H9 (cell line): ENCODE data around the gene PDGFRB. TPM values are rescaled to one million over a fixed set of nuclear protein-coding genes. Genes with fewer than 3 reads are reported as not detected.

Experiments used
- DNase-seq: peaks from one replicate; pipeline ENCODE4 v3.0.0-alpha.2; 2017
- H2AFZ ChIP-seq: one replicate; pipeline ENCODE4 v1.6.1; 2013; ENCODE audit warnings: mild to moderate bottlenecking, low read length, control low read depth, moderate library complexity
- H2AK5ac ChIP-seq: 2 replicates; pipeline ENCODE4 v1.6.1; 2013; ENCODE audit warnings: low read length, control low read depth, mixed read lengths; ENCODE audit not compliant: insufficient read length
- H2BK120ac ChIP-seq: one replicate; pipeline ENCODE4 v1.6.1; 2013; ENCODE audit warnings: low read depth, mild to moderate bottlenecking, low read length, control low read depth, inconsistent platforms; ENCODE audit not compliant: poor library complexity, severe bottlenecking
- H2BK12ac ChIP-seq: 2 replicates; pipeline ENCODE4 v1.6.1; 2013; ENCODE audit warnings: low read length, control low read depth, mixed read lengths, low read depth; ENCODE audit not compliant: insufficient read length
- H2BK15ac ChIP-seq: 2 replicates; pipeline ENCODE4 v1.6.1; 2013; ENCODE audit warnings: low read depth, low read length, control low read depth
- H2BK20ac ChIP-seq: one replicate; pipeline ENCODE4 v1.6.1; 2013; ENCODE audit warnings: low read depth, mild to moderate bottlenecking, low read length, control low read depth, inconsistent platforms; ENCODE audit not compliant: poor library complexity, severe bottlenecking
- H2BK5ac ChIP-seq: 2 replicates; pipeline ENCODE4 v1.6.1; 2013; ENCODE audit warnings: low read length, control low read depth, mixed read lengths; ENCODE audit not compliant: insufficient read length
- H3K14ac ChIP-seq: 2 replicates; pipeline ENCODE4 v1.6.1; 2013; ENCODE audit warnings: low read length, control low read depth; ENCODE audit not compliant: insufficient read depth
- H3K18ac ChIP-seq: 2 replicates; pipeline ENCODE4 v1.6.1; 2013; ENCODE audit warnings: low read depth, mild to moderate bottlenecking, mixed read lengths, low read length, control low read depth; ENCODE audit not compliant: insufficient read length
- H3K23ac ChIP-seq: 2 replicates; pipeline ENCODE4 v1.6.1; 2013; ENCODE audit warnings: low read length, control low read depth, mixed read lengths, low read depth; ENCODE audit not compliant: insufficient read length
- H3K23me2 ChIP-seq: 2 replicates; pipeline ENCODE4 v1.6.1; 2013; ENCODE audit warnings: low read depth, mild to moderate bottlenecking, mixed read lengths, low read length, control low read depth; ENCODE audit not compliant: insufficient read length, poor library complexity, severe bottlenecking
- H3K27ac ChIP-seq: 2 replicates; pipeline ENCODE4 v1.5.1; 2013; ENCODE audit warnings: low read length, control low read depth, mixed read lengths, low read depth; ENCODE audit not compliant: insufficient read length
- H3K27me3 ChIP-seq: 2 replicates; pipeline ENCODE4 v1.6.1; 2013; ENCODE audit warnings: low read length, control low read depth, inconsistent platforms; ENCODE audit not compliant: insufficient read depth
- H3K4ac ChIP-seq: 2 replicates; pipeline ENCODE4 v1.6.1; 2013; ENCODE audit warnings: low read depth, mild to moderate bottlenecking, control low read depth, inconsistent platforms, low read length, moderate library complexity
- H3K4me1 ChIP-seq: 2 replicates; pipeline ENCODE4 v1.6.1; 2013; ENCODE audit warnings: low read length, control low read depth, inconsistent platforms; ENCODE audit not compliant: insufficient read depth
- H3K4me2 ChIP-seq: 2 replicates; pipeline ENCODE4 v1.6.1; 2013; ENCODE audit warnings: low read length, control low read depth, mixed read lengths; ENCODE audit not compliant: insufficient read length, insufficient read depth
- H3K56ac ChIP-seq: 2 replicates; pipeline ENCODE4 v1.6.1; 2013; ENCODE audit warnings: low read depth, mild to moderate bottlenecking, mixed read lengths, low read length, control low read depth; ENCODE audit not compliant: insufficient read length
- H3K79me1 ChIP-seq: 2 replicates; pipeline ENCODE4 v1.6.1; 2013; ENCODE audit warnings: low read depth, mild to moderate bottlenecking, moderate library complexity, low read length, control low read depth, inconsistent platforms; ENCODE audit not compliant: insufficient read depth, poor library complexity, severe bottlenecking
- H3K79me2 ChIP-seq: 2 replicates; pipeline ENCODE4 v1.6.1; 2013; ENCODE audit warnings: low read length, control low read depth, inconsistent platforms; ENCODE audit not compliant: insufficient read depth
- H3K9ac ChIP-seq: 2 replicates; pipeline ENCODE4 v1.6.1; 2013; ENCODE audit warnings: low read length, control low read depth, mixed read lengths; ENCODE audit not compliant: insufficient read length; ENCODE audit errors: extremely low read depth
- H3K9me3 ChIP-seq: one replicate; pipeline ENCODE4 v1.6.1; 2013; ENCODE audit warnings: low read depth, low read length, inconsistent platforms; ENCODE audit not compliant: control insufficient read depth
- H3T11ph ChIP-seq: one replicate; pipeline ENCODE4 v1.6.1; 2013; ENCODE audit warnings: mild to moderate bottlenecking, low read length, control low read depth, inconsistent platforms
- H4K20me1 ChIP-seq: one replicate; pipeline ENCODE4 v1.6.1; 2013; ENCODE audit not compliant: control insufficient read depth, insufficient read length, insufficient read depth
- H4K5ac ChIP-seq: 2 replicates; pipeline ENCODE4 v1.6.1; 2013; ENCODE audit warnings: low read depth, mild to moderate bottlenecking, mixed read lengths, low read length, control low read depth; ENCODE audit not compliant: insufficient read length
- H4K8ac ChIP-seq: replicated peaks from 2 replicates; pipeline ENCODE4 v1.6.1; 2013; ENCODE audit warnings: low read length, control low read depth, mixed read lengths, low read depth; ENCODE audit not compliant: insufficient read length
- H4K91ac ChIP-seq: 2 replicates; pipeline ENCODE4 v1.6.1; 2013; ENCODE audit warnings: low read depth, mild to moderate bottlenecking, moderate library complexity, mixed read lengths, low read length, control low read depth; ENCODE audit not compliant: insufficient read length
- H3K27ac Mint-ChIP-seq, 3 experiments: 2 replicates in 2 of 3; 3 replicates in 1 of 3; pipeline ENCODE4 v1.8.0; 2020 to 2021; ENCODE audit warnings: mixed read lengths in 3 of 3, mild to moderate bottlenecking in 1 of 3, moderate library complexity in 1 of 3
- H3K27me3 Mint-ChIP-seq: 2 replicates; pipeline ENCODE4 v1.8.0; 2021; ENCODE audit warnings: low read depth, mild to moderate bottlenecking, moderate library complexity, mixed read lengths
- H3K36me3 Mint-ChIP-seq, 3 experiments: 2 replicates in 2 of 3; 3 replicates in 1 of 3; pipeline ENCODE4 v1.8.0; 2020 to 2021; ENCODE audit warnings: low read depth in 3 of 3, mixed read lengths in 3 of 3; ENCODE audit not compliant: insufficient read depth in 1 of 3
- H3K4me1 Mint-ChIP-seq, 2 experiments: 2 replicates each; pipeline ENCODE4 v1.8.0; 2020; ENCODE audit warnings: mixed read lengths in 2 of 2
- H3K4me3 Mint-ChIP-seq, 2 experiments: 2 replicates in 1 of 2; 3 replicates in 1 of 2; pipeline ENCODE4 v1.8.0; 2020 to 2021; ENCODE audit warnings: mild to moderate bottlenecking in 2 of 2, mixed read lengths in 2 of 2, moderate library complexity in 1 of 2
- H3K9me3 Mint-ChIP-seq, 2 experiments: 2 replicates in 1 of 2; 3 replicates in 1 of 2; pipeline ENCODE4 v1.8.0; 2020; ENCODE audit warnings: mild to moderate bottlenecking in 2 of 2, mixed read lengths in 2 of 2, moderate library complexity in 1 of 2
- CTCF ChIP-seq: fragments of 200-600 bp; sonication (generic); conservative IDR thresholded peaks from 3 replicates; pipeline ENCODE4 v1.8.0; 2021; ENCODE audit warnings: antibody characterized with exemption, mild to moderate bottlenecking
- WGBS: extraction: QIAGEN DNeasy Blood & Tissue Kit; methylation state at CpG from one replicate; pipeline ENCODE4 v1.1.7; 2013; ENCODE audit warnings: missing lambda C conversion rate, low lambda C conversion rate, mixed read lengths; ENCODE audit not compliant: insufficient read length; ENCODE audit errors: extremely low coverage; 5-methylcytosine and 5-hydroxymethylcytosine counted together
- total RNA-seq: library from RNA; stranded (reverse); gene quantifications from 2 replicates; pipeline ENCODE4 v1.2.1, GENCODE V29; 2021

PDGFRB gene
- total RNA-seq, 1 experiment from 2014 or later, result 2.2 TPM

- Histone ChIP-seq H2BK12ac (no peak overlapping the region), H4K5ac (no peak overlapping the region), H3K4me2 (peak overlapping the region; percentile 54), H3K23me2 (peaks cover 9% of the 10 kb centered on the region), H3K4me1 (peaks cover 5% of the 10 kb centered on the region; the same call in 1 of the 2 replicates), H4K20me1 (no peaks in the 10 kb centered on the region), H3K14ac (no peak overlapping the region; the same call in 1 of the 2 replicates), H3K56ac (no peak overlapping the region), H3K79me2 (no peaks in the 10 kb centered on the region), H4K8ac (no peak overlapping the region), H2BK120ac (no peak overlapping the region), H2BK15ac (no peak overlapping the region), H3K9ac (no peak overlapping the region), H2AFZ (no peak overlapping the region), H3K9me3 (no peaks in the 10 kb centered on the region), H2BK5ac (no peak overlapping the region), H3K23ac (no peak overlapping the region), H2AK5ac (no peak overlapping the region), H3K4ac (no peak overlapping the region), H3K79me1 (no peaks in the 10 kb centered on the region), H3T11ph (no peak overlapping the region), H2BK20ac (no peak overlapping the region), H3K27me3 (peaks cover 39% of the 10 kb centered on the region), H3K27ac (no peak overlapping the region), H4K91ac (no peak overlapping the region), H3K18ac (no peak overlapping the region)
- Mint-ChIP-seq H3K27me3 (peaks cover 97% of the 10 kb centered on the region), H3K4me1 (peaks cover 21 to 28% of the 10 kb centered on the region in 2 experiments), H3K36me3 (no peaks in the 10 kb centered on the region), H3K27ac (no peak overlapping the region), H3K9me3 (no peaks in the 10 kb centered on the region), H3K4me3 (peak overlapping the region; percentile 26 to 60; a peak in 3 of 5 replicates)
- no CpG with 5 or more reads among the region's 16 CpGs for WGBS
- no peak for DNase-seq
- no peak for TF ChIP-seq CTCF
Observed at GRCh38 chr5:150190503-150190979, 34.9 kb upstream of the PDGFRB start.
